HG03558 (cell line): ENCODE measurements around the gene ZFHX2.
A peak's percentile ranks its signal among the peaks of the same experiment; 100 is the strongest.

Experiments used
- ATAC-seq: cut with Tn5 transposase; IDR thresholded peaks from one replicate; pipeline ENCODE4 v1.9.1; 2021; ENCODE audit warnings: moderate number of reproducible peaks; ENCODE audit not compliant: unreplicated experiment; ENCODE audit errors: extremely low read depth

ZFHX2 gene

DNA sequence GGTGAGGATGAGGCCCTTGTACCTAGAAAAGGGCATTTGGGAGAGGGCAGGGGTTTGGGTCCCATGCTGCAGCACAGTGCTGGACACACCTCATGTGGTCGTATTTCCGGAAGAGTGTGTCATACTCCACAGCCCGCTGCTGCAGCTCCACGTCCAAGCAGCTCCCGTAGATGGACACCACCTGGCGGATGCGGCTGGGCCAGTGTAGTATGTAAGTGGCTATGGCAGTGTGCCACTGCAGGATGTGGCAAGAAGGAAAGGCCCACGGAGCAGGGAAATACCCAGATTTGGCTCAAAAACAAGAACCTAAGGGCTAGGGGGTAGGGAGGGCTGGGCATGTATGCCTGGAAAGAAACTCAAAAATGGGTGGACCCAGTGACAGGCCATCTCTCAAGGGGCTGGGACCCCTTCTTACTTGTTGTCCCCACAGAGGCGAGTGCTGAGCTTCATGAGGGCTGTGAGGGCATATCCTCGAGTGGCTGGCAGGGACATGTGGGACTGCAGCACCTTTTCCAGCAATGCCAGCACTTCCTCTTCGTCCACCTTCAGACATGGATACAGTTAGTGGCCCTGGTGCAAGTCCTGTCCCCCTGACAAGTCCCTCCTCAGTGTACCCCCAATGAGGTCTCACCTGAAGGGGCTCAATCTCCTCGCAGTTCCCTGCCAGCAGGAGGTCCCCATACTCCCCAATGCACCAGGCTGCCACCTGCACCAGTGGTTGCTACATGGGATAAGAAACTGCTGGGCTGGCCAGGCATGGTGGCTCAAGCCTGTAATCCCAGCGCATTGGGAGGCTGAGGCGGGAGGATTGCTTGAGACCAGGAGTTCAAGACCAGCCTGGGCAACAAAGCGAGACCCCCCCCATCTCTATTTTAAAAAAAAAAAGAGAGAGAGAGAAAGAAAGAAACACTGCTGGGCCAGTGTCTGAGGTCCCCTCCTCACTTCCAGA, 10.6 kb upstream of the ZFHX2 start:
- ATAC-seq: no peak

- ATAC-seq: no peak
Observed at GRCh38 chr14:23561259-23561658, 9.7 kb upstream of the ZFHX2 start.

DNA sequence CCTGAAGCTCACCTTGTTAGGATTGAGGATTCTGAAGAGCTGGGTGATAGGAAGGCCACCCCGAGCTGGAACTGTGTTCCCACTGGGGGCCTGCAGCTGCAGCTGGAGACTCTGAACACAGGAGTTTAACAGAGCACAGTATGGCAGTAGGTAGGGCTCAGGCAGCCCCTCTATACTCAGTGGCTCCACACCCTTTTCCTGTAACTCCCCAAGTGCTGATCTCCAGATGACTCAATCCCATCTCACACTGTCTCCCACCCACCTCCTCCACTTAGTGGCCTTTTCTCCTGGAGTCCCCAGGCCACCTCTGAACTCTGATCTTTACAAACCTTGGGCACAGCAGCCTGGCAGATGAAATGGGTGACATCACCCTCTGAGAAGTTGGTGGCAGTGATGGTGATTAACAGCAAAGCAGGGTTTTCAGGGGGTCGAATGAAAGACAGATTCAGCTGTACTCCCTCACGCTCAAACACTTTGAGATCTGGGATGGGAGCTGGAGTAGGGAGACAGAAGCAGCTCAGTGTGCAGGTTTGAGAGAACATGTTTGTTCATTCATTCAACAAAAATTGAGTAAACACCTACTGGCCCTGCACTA, 8.5 kb upstream of the ZFHX2 start:
- no peak for ATAC-seq

DNA sequence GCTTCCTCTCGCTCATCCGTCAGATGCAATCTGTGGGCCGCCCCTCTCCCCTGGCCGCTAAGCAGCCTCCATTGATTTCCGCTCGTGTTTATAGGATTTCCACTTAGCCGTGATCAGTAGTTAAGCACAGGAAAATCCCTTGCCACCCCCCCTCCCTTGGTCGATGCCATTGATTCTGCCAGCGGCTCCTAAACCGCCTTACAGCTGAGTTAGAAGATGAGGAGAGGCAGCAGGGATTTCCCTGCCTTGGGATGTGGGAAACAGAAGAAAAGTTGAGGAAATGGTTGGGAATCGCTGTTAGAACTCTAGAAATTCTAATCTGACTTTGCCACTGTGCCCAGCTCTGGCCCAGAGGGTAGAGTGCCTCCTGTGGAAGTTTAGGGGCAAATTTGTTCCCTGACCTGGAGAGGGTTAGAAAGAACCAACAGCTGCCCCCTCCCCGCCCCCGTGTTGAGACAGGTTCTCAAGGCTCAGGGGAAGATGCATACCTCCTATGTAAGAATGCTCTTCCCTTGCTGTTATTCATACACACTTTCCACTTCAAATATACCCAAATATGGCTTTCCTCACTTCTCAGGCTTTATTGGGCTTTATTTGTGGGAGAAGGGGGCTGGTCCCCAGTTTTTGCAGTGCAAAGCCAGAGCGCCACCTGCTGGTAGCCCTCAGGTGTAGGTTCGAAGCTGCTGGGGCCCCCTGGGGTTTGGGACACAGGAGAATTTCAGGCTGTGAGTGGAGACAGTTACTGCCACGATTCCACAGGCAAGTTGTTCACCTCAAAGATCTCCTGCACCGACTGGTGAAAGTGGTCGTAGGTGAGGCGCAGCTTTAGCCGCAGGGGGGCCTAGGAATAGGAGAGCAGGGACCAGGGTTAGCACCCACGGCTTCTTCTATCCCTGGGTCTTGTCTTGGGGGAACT, 7.7 kb upstream of the ZFHX2 start:
- ATAC-seq: no peak

- ATAC-seq: no peak
Observed at GRCh38 chr14:23558346-23559009, 6.9 kb upstream of the ZFHX2 start.

DNA sequence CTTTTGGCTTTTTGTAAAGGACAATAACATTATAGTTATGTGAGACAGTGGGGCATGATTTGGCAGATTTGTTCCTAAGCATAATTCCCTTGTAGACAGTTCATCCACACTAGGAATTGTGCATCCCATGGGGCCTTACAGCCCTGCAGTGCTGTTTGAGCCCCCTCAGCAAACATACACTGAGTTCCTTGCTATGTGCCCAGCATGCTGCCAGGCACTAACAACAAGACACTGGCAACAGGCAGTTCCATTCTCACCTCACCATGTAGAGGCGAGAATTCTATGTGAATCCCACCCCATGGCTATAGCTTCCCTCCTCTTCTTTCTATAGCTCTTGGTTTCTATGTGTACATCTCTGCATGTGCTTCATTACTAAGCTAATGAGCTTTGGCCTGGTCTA, 6.4 kb upstream of the ZFHX2 start:
- no peak for ATAC-seq

- no peak for ATAC-seq
Observed at GRCh38 chr14:23557521-23557920, 6.0 kb upstream of the ZFHX2 start.

DNA sequence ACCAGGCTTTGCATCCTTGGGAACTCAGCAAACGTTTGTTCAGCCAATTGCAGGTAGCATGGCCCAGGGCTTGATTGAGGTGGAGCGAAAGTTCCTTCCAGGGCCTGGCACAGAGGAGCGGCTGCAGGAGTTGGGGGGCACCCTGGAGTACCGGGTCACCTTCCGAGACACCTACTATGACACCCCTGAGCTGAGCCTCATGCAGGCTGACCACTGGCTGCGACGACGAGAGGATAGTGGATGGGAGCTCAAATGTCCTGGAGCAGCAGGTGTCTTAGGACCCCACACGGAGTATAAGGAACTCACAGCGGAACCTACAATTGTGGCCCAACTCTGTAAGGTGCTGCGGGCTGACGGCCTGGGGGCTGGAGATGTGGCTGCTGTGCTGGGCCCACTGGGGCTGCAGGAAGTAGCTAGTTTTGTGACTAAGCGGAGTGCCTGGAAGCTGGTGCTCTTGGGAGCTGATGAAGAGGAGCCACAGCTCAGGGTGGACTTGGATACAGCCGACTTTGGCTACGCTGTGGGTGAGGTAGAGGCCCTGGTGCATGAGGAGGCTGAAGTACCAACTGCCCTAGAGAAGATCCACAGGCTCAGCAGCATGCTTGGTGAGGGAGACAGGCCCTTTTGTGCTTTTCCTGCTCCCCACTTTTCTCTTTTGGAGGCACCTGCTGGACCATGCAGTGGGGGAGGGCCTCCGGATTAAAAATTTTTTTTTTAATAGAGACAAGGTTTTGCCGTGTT, 5.3 kb upstream of the ZFHX2 start:
- no peak for ATAC-seq

DNA sequence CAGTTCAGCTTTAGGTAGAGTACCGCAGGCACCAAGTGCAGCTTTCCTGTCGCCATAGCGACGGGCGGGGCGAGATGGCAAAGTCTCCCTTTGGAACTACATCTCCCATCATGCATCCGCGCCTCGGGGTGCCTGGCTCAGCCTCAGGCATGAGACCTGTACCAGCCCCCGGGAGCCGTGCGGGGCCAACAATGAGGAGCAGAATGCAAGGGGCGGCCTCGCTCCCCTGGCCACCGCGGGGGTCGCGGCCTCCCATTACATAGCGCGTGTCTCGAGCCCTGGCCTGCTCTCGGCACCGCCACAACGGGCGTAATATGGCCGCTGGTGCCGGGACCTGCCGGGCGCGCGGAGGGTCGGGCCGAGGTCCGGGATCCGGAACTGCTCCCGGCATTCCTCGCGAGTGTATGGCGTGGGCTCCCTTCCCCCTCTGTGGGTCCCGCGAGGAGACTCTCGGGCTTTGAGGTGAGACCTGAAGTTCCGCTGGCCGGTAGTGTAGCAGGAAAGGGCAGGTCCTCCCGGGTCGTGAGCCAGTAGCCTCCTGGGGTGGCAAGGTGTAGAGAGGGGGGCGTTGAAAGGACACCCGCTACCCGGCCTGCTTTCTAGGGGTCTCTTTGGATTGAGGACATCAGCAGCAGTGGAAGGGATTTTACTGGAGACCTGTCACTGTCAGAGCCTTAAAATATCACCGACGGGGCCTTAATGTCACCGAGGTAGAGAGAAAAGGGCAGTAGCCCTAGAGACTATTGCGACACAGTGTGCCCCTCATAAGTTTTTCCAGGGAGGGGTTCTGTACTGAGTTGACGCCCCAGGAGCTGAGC, 4.5 kb upstream of the ZFHX2 start, which contains the start of gene THTPA:
TSS of gene THTPA (plus strand) at position 390 of the 818 bp plus-strand sequence. CDS start 487 bp downstream, outside the sequence.
- peak; percentile 58 for ATAC-seq

DNA sequence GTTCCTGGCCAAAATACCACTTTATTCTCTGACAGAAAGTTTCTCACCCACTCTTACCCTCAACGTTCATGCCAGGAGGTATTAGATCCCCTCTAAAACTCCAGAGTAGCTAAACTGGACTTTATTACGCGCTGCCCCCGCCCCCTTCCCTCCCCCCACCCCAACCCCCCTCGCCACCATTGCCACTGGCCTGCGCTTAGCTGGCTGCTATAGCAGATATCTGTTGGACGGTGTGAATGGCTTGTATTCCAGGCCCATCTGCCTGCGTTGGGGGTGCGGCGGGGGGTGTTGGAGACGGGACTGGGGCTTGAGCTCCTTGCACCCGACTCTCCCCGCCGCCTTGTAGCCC, 3.9 kb upstream of the ZFHX2 start:
- no peak for ATAC-seq

DNA sequence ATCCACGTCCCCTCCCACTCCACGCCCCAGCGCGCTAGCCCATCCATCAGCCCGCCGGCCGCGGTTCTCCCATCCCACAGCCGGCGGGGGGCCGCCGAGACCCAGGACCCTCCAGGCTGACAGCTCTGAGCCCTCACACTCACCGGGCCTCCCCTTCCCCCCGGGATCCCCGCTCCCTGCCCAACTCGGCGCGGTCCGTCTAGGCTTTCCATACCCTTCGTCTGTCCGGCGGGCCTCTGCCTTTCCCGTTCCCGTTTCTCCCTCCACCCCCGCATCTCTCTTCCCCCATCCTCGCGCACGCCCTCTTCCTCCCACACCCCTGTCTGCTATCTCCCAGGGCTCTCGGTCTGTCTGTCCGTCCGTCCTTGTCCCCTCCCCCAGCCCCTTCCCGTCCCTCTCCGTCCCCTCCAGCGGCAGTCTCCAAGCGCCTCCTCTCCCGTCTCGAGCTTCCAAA, 726 bp downstream of the ZFHX2 start:
- no peak for ATAC-seq

GRCh38 chr14:23550131-23550811, 1.3 kb downstream of the ZFHX2 start:
- no peak for ATAC-seq

GRCh38 chr14:23548351-23549318, 2.9 kb downstream of the ZFHX2 start:
- ATAC-seq: no peak

DNA sequence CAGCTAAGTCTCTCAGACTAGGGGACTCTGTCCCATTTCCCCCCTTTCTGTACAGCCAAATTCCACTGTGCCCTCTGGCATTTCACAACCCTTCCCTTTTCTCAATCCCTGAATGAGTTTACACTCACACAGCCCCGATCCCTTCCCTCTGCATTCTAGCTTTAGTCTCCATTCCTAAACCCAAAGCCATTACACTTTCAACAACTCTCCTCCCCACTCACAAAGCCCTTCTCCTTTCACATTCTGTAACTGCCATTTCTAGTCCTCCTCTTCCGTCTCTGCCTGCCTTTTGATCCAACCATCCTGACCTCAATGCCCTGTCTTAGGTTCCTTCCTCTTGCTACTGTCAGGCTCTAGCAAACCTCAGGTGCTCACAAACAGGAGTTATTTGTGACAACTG, 3.6 kb downstream of the ZFHX2 start:
- ATAC-seq: no peak

DNA sequence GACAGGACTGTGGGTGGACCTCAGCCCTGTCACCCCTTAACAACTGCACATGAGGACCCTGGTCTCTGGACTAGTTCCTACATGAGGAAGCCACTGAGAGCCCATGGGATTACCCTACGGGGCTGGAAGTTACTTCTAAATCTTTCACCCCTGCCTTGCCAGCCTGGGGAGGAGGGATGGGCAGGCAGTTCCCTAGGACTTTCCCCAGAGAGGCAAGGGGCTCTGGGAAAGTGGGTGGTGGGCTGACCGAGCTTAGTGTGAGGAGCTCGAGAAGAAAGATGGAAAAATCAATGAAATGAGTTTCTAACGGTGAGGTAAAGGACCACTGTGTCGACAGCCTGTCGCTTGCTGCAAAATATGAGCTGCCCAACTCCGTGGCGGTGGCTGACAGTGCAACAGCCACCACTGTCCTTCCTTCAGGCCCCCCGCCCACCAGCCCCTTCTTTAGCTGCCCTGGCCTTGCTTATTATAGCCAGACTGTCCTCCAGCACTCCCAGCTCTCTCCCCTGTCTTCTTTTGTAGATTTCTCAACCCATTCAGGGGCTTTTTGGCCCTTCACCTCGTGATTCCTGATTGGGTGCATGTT, 5.0 kb downstream of the ZFHX2 start:
- no peak for ATAC-seq

GRCh38 chr14:23545740-23546365, 5.7 kb downstream of the ZFHX2 start:
- no peak for ATAC-seq
